ENCODE measurements around the gene TRIM46. TPM values are rescaled to one million over a fixed set of nuclear protein-coding genes. Genes with fewer than 3 reads are reported as not detected.

TRIM46 gene
- total RNA-seq, 1 experiment from 2014 or later: 3.8 TPM

- H3K36me3 ChIP-seq (ENCODE audit: control insufficient read depth, insufficient read depth, low read length): no peaks in the 10 kb centered on the region; the same call in 1 of the 2 replicates
- H3K9me3 ChIP-seq (ENCODE audit: control insufficient read depth, insufficient read depth, low read depth, low read length): no peaks in the 10 kb centered on the region
- H3K4me3 ChIP-seq (ENCODE audit: low read depth in 2 of 2, low read length in 2 of 2): peak overlapping the region; percentile 88 to 89
- H3K4me1 ChIP-seq (ENCODE audit: control insufficient read depth, insufficient read depth, low read length): peaks cover 23% of the 10 kb centered on the region
- TF ChIP-seq CTCF (IDR thresholded peaks at IDR 0.05): no peak
- TF ChIP-seq POLR2AphosphoS5 (IDR thresholded peaks at IDR 0.05; ENCODE audit: low read depth, low read length): no peak
- no peak for TF ChIP-seq TCF7L2 (IDR thresholded peaks at IDR 0.05; ENCODE audit: low read depth, low read length)
- no peak for TF ChIP-seq REST (IDR thresholded peaks at IDR 0.05; ENCODE audit: insufficient read depth in 1 of 2, low read depth in 2 of 2, low read length in 1 of 2)
- no peak for TF ChIP-seq SIN3A (IDR thresholded peaks at IDR 0.05; ENCODE audit: borderline replicate concordance, insufficient read depth, low read depth, low read length)
- ChIA-PET POLR2A (interaction anchor here (2.5 kb wide), 1 partner anchor 19 kb away, joined by 18 read pairs; no protein-coding TSS in a partner anchor), CTCF (interaction anchor here (0.6 to 1.9 kb wide), 4 partner anchors 19 to 1724 kb away, joined by 3 to 14 read pairs (median 5); partner anchors contain the start of gene THBS3)
- in situ Hi-C loops (cut with HindIII; ENCODE audit: low pct_unique_long_range_greater_than_20kb, low sequenced_read_pairs): no loop called here
- H3K27me3 ChIP-seq (ENCODE audit: control insufficient read depth, insufficient read depth, low read length): no peaks in the 10 kb centered on the region
- DNase-seq (ENCODE audit: low read depth, low spot score) (no peak), ATAC-seq (no peak)
- intact Hi-C loops (cut with micrococcal nuclease; ENCODE audit: unreplicated experiment): no loop called here
- BruUV-seq (replicated peaks): no TSS peak
- peak overlapping the region; percentile 92 for H3K27ac ChIP-seq (ENCODE audit: low read length)
Observed at GRCh38 chr1:155174324-155175280, 953 bp downstream of the TRIM46 start.

- Histone ChIP-seq H3K27me3 (ENCODE audit: control insufficient read depth, insufficient read depth, low read length) (no peaks in the 10 kb centered on the region), H3K36me3 (ENCODE audit: control insufficient read depth, insufficient read depth, low read length) (no peaks in the 10 kb centered on the region; the same call in 1 of the 2 replicates), H3K27ac (ENCODE audit: low read length) (no peak overlapping the region), H3K9me3 (ENCODE audit: control insufficient read depth, insufficient read depth, low read depth, low read length) (no peaks in the 10 kb centered on the region), H3K4me1 (ENCODE audit: control insufficient read depth, insufficient read depth, low read length) (peaks cover 23% of the 10 kb centered on the region), H3K4me3 (ENCODE audit: low read depth in 2 of 2, low read length in 2 of 2) (no peak overlapping the region; a peak in 1 of 4 replicates)
- ATAC-seq: no peak
- TF ChIP-seq TCF7L2 (IDR thresholded peaks at IDR 0.05; ENCODE audit: low read depth, low read length) (no peak), POLR2AphosphoS5 (IDR thresholded peaks at IDR 0.05; ENCODE audit: low read depth, low read length) (no peak), SIN3A (IDR thresholded peaks at IDR 0.05; ENCODE audit: borderline replicate concordance, insufficient read depth, low read depth, low read length) (no peak), REST (IDR thresholded peaks at IDR 0.05; ENCODE audit: insufficient read depth in 1 of 2, low read depth in 2 of 2, low read length in 1 of 2) (no peak), CTCF (IDR thresholded peaks at IDR 0.05) (no peak)
- intact Hi-C loops (cut with micrococcal nuclease; ENCODE audit: unreplicated experiment): no loop called here
- POLR2A ChIA-PET: interaction anchor here (0.8 to 2.5 kb wide), 2 partner anchors 18 to 33 kb away, joined by 3 to 18 read pairs; partner anchors contain the start of gene MTX1
- CTCF ChIA-PET: interaction anchor here (0.6 to 1.9 kb wide), 4 partner anchors 18 to 1725 kb away, joined by 3 to 14 read pairs (median 5); partner anchors contain the start of gene THBS3
- no peak for DNase-seq (ENCODE audit: low read depth, low spot score)
- in situ Hi-C loops (cut with HindIII; ENCODE audit: low pct_unique_long_range_greater_than_20kb, low sequenced_read_pairs): no loop called here
- no TSS peak for BruUV-seq (replicated peaks)
Observed at GRCh38 chr1:155175281-155175926, 1.8 kb downstream of the TRIM46 start.

Measured in Panc1 (cell line).